CD8-positive, alpha-beta memory T cell (primary cell): ENCODE measurements around the gene SLC7A4. TPM values are rescaled to one million over a fixed set of nuclear protein-coding genes. Genes with fewer than 3 reads are reported as not detected.
"Not testable (repeated sequence)": the region's sequence is repeated elsewhere in the genome, so short reads cannot be mapped to it uniquely, and the experiment has no call there.

Experiments
- CTCF ChIA-PET: fragments of 350-600 bp; sonication (Branson Sonifier 250); formaldehyde crosslinking; loops from one replicate; lab custom pipeline; 2021; ENCODE audit warnings: antibody characterized with exemption; lab: Charles Lee
- POLR2A ChIA-PET: fragments of 350-600 bp; sonication (Branson Sonifier 250); formaldehyde crosslinking; loops from one replicate; lab custom pipeline; 2021; ENCODE audit warnings: antibody characterized with exemption; lab: Charles Lee
- DNase-seq, 5 donors: peaks; one replicate each; pipeline versions ENCODE4 v3.0.0 to v3.0.0-alpha.2; 2020 to 2022; ENCODE audit warnings: mixed read lengths in 1 of 5
- H3K27ac ChIP-seq: one replicate; pipeline ENCODE4 v1.7.0; 2013; ENCODE audit warnings: low read depth, mild to moderate bottlenecking, low read length, moderate library complexity
- H3K27me3 ChIP-seq: 2 replicates; pipeline ENCODE4 v1.7.0; 2013; ENCODE audit warnings: low read length, mild to moderate bottlenecking; ENCODE audit not compliant: insufficient read depth, poor library complexity, severe bottlenecking
- H3K36me3 ChIP-seq: 2 replicates; pipeline ENCODE4 v1.7.0; 2013; ENCODE audit warnings: mild to moderate bottlenecking, low read length, moderate library complexity; ENCODE audit not compliant: insufficient read depth
- H3K4me1 ChIP-seq: 2 replicates; pipeline ENCODE4 v1.7.0; 2013; ENCODE audit warnings: mild to moderate bottlenecking, low read length, moderate library complexity; ENCODE audit not compliant: insufficient read depth
- H3K4me3 ChIP-seq: 2 replicates; pipeline ENCODE4 v1.7.0; 2013; ENCODE audit warnings: mild to moderate bottlenecking, low read length
- H3K9me3 ChIP-seq: 2 replicates; pipeline ENCODE4 v1.7.0; 2013; ENCODE audit warnings: mild to moderate bottlenecking, low read length
- H3K27ac Mint-ChIP-seq, 8 donors: one replicate each; pipeline ENCODE4 v1.8.0; 2020 to 2021; ENCODE audit warnings: mixed read lengths in 8 of 8, mild to moderate bottlenecking in 6 of 8, inconsistent platforms in 3 of 8, moderate library complexity in 3 of 8
- H3K27me3 Mint-ChIP-seq, 2 donors: one replicate each; pipeline ENCODE4 v1.8.0; 2020 to 2021; ENCODE audit warnings: mixed read lengths in 2 of 2, mild to moderate bottlenecking in 1 of 2, moderate library complexity in 1 of 2
- H3K36me3 Mint-ChIP-seq, 3 donors: one replicate each; pipeline ENCODE4 v1.8.0; 2020 to 2021; ENCODE audit warnings: mixed read lengths in 3 of 3, inconsistent platforms in 1 of 3, mild to moderate bottlenecking in 1 of 3
- H3K4me1 Mint-ChIP-seq, 3 donors: one replicate each; pipeline ENCODE4 v1.8.0; 2020 to 2021; ENCODE audit warnings: mixed read lengths in 3 of 3, inconsistent platforms in 1 of 3, mild to moderate bottlenecking in 1 of 3
- H3K4me3 Mint-ChIP-seq, 7 donors: one replicate each; pipeline ENCODE4 v1.8.0; 2020 to 2021; ENCODE audit warnings: mixed read lengths in 7 of 7, mild to moderate bottlenecking in 6 of 7, moderate library complexity in 4 of 7, inconsistent platforms in 2 of 7
- H3K9me3 Mint-ChIP-seq, 5 donors: one replicate each; pipeline ENCODE4 v1.8.0; 2020 to 2022; ENCODE audit warnings: mixed read lengths in 5 of 5, mild to moderate bottlenecking in 3 of 5, moderate library complexity in 2 of 5, inconsistent platforms in 1 of 5
- polyA plus RNA-seq: library from polyadenylated mRNA; unstranded; fragments of 300-500 nt; fragmentation: Illumina TruSeq; gene quantifications from one replicate; pipeline ENCODE4 v1.2.3, GENCODE V29; 2021
- total RNA-seq, 2 experiments: library from RNA; stranded (reverse); gene quantifications; one replicate each; pipeline ENCODE4 v1.2.3, GENCODE V29; 2021

The SLC7A4 gene
- total and polyA plus RNA-seq, 3 experiments from 2014 or later: 0.13 to 0.82 (median 0.37) TPM

DNA sequence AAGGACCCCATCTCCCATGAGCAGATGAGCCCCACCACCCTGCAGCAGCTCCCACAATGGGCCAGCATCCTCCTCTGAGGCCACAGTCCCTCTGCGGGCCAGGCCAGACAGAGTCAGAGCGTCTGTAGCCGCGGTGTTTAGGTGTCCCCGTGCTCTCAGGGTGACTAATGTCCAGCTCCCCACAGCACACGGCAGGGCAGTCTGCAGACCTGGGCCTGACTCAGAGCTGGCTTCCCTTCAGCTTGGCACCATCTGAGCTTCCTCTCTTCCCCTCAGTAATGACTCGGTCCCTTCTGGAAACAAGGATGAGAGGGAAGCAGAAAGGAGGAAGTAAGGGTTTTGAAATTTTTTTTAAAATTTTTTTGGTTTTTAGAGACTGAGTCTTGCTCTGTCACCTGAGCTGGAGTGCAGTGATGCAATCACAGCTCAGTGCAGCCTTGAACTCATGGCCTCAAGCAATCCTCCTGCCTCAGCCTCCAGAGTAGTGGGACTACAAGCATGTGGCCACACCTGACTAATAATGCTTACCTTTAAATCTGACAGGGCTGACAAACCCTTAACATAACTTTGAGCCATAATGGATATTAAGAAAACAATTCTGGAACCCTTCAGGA lies 41.8 kb upstream of the SLC7A4 start:
- Histone ChIP-seq H3K4me1 (no peaks in the 10 kb centered on the region), H3K27ac (no peak overlapping the region), H3K36me3 (no peaks in the 10 kb centered on the region), H3K27me3 (no peaks in the 10 kb centered on the region), H3K4me3 (no peak overlapping the region), H3K9me3 (no peaks in the 10 kb centered on the region)
- DNase-seq: no peak
- ChIA-PET CTCF (no interaction called here), POLR2A (no interaction called here)
- H3K36me3 Mint-ChIP-seq: no peaks in the 10 kb centered on the region
- H3K9me3 Mint-ChIP-seq: peaks cover 0 to 3% (median 0%) of the 10 kb centered on the region in 5 donors
- no peak overlapping the region for H3K4me3 Mint-ChIP-seq
- no peaks in the 10 kb centered on the region for H3K4me1 Mint-ChIP-seq
- peaks cover 0 to 3% of the 10 kb centered on the region in 2 donors for H3K27me3 Mint-ChIP-seq
- H3K27ac Mint-ChIP-seq: no peak overlapping the region

DNA sequence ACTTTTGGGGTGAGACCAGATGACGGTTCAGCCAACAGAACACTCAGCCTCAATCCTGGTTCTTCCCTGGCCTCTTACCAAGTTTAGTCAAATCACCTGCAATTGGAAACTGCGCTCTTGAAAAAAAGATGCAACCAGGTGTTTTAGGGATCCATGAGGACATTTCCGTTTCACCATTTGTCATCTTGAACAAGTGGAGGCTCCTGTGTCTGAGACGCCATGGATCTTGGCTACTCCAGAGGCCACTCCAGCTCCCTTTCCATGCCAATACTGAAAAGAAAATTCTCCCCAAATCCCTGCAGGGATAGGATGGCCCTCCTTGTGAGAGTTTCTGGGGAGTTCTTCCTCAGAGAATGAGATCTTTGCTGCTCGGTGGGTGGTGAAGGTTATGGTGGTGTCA lies 41.1 kb upstream of the SLC7A4 start:
- peaks cover 0 to 3% of the 10 kb centered on the region in 2 donors for H3K27me3 Mint-ChIP-seq
- CTCF ChIA-PET: no interaction called here
- H3K27ac Mint-ChIP-seq: no peak overlapping the region
- no peaks in the 10 kb centered on the region for H3K36me3 Mint-ChIP-seq
- no peak for DNase-seq
- H3K9me3 Mint-ChIP-seq: peaks cover 0 to 3% (median 0%) of the 10 kb centered on the region in 5 donors
- H3K4me3 Mint-ChIP-seq: no peak overlapping the region
- POLR2A ChIA-PET: no interaction called here
- Histone ChIP-seq H3K4me1 (no peaks in the 10 kb centered on the region), H3K27ac (no peak overlapping the region), H3K4me3 (no peak overlapping the region), H3K9me3 (no peaks in the 10 kb centered on the region), H3K27me3 (no peaks in the 10 kb centered on the region), H3K36me3 (no peaks in the 10 kb centered on the region)
- H3K4me1 Mint-ChIP-seq: no peaks in the 10 kb centered on the region

DNA sequence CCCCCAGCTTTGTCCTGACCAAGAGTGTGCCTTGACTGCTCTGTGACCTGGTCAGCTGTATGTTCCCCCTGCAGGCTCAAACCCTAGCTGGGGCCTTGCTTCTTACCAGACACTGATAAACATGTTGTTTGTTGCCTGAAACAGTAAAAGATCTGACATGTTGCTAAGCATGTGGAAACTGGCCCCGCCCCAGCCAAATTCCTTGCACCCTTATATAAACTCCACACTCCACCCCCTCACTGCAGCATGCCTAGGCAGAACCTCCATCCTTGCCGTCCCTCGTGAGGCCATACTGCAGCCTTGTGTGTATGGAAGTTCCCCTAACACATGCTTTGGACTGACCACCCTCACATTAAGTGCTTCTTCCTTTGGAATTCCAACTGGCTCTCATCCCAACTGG lies 40.7 kb upstream of the SLC7A4 start:
- no peaks in the 10 kb centered on the region for H3K36me3 ChIP-seq

DNA sequence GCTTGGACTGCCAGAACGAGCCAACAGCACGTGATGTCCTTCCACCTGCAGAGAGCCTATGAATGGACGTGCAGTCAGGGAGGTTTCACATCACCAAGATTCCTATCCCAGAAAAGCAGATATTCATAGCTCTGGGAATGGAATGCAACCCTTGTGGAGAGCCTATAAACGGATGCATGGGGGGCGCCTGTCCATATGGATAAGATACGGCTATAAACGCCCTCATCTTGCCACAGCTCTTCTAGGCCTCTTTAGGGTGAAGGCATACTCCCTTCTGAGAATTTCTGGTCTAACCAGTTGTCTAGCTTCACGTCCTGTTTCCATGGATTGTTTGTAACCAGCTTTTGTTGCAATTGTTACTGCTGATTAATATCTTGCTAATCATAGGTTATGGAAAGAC lies 39.4 kb upstream of the SLC7A4 start:
- H3K4me3 ChIP-seq, H3K27ac Mint-ChIP-seq, CTCF ChIA-PET, H3K36me3 Mint-ChIP-seq, H3K4me1 ChIP-seq, H3K27me3 ChIP-seq, H3K4me3 Mint-ChIP-seq, H3K4me1 Mint-ChIP-seq, H3K36me3 ChIP-seq, H3K9me3 ChIP-seq, H3K27me3 Mint-ChIP-seq, H3K9me3 Mint-ChIP-seq, H3K27ac ChIP-seq, DNase-seq, POLR2A ChIA-PET: not testable (repeated sequence)

More for the DNA sequence above, 40.7 kb upstream of the SLC7A4 start:
- Histone ChIP-seq H3K27ac (no peak overlapping the region), H3K9me3 (no peaks in the 10 kb centered on the region), H3K4me1 (no peaks in the 10 kb centered on the region), H3K27me3 (no peaks in the 10 kb centered on the region), H3K4me3 (no peak overlapping the region)
- Mint-ChIP-seq H3K9me3 (peaks cover 0 to 3% (median 0%) of the 10 kb centered on the region in 5 donors), H3K27ac (no peak overlapping the region), H3K27me3 (peaks cover 0 to 3% of the 10 kb centered on the region in 2 donors), H3K4me1 (peaks cover 0 to 5% (median 0%) of the 10 kb centered on the region in 3 donors), H3K4me3 (no peak overlapping the region), H3K36me3 (no peaks in the 10 kb centered on the region)
- CTCF ChIA-PET: no interaction called here
- POLR2A ChIA-PET: no interaction called here
- no peak for DNase-seq

DNA sequence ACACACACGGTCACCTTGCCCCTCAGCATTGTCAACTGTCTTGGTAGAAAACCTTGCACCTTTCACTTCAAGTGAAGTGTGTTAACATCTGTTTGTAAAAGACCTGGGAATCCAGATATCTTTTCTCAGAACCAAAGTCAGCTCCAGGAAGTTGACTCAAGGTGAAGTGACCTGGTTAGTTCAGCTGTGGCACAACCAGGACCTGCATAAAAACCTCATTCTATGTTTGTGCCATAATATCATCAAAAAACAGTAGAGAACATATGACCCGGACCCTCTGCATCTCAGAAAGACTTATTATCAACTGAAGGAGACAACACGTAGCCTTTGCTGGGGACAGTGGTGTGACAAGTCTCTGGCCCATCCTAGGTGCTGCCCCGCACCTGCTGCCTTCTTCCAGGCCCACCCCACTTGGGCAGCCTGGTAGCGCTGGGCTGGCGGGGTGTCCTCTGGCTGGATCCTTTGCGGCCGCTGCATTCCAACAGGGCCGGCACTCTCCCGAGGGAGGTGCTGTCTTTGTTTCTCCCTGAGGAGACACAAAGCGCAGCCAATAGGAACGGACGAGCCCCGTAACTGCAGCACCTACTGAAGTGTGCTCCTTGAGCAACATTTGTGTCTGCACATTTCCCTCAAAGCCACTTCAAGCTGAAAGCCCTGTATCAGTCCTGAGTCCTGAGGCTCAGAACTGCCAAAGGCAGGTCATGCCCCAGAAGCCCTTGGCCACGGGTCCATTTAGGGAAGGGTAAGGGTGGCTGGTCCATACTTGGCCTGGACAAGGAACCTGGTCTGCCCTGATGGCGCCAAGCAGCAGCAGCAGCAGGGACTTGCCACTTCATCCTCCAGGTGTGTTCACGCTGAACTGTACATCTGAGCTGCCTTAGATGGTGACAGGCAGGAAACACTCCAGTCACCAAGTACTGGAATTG lies 38.6 kb upstream of the SLC7A4 start:
- no peak overlapping the region for H3K4me3 Mint-ChIP-seq

DNA sequence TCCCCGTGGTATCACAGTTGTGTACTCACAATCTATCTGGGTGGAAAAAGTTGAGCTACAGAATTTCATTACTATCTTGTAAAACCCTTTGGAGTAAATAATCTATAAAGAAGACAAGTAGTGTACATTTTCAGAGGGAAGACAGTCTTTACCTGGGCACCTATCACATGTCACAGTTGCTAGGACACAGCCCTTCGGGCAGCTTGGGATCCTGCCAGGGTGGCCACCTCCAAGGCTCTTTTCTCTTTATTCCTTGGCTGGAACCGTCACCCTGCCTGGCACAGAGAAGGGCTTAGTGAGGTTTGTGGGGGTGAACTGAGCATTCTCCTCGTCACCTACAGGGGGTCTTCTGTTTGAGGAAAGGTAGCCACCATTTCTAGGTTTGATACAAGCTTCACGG lies 37.0 kb upstream of the SLC7A4 start:
- CTCF ChIA-PET: no interaction called here
- H3K27me3 Mint-ChIP-seq: peaks cover 6 to 7% of the 10 kb centered on the region in 2 donors
- POLR2A ChIA-PET: no interaction called here

More for the DNA sequence above, 38.6 kb upstream of the SLC7A4 start:
- Histone ChIP-seq H3K9me3 (no peaks in the 10 kb centered on the region), H3K36me3 (no peaks in the 10 kb centered on the region), H3K27ac (no peak overlapping the region), H3K27me3 (no peaks in the 10 kb centered on the region), H3K4me3 (no peak overlapping the region), H3K4me1 (no peaks in the 10 kb centered on the region)
- ChIA-PET POLR2A (no interaction called here), CTCF (no interaction called here)
- no peaks in the 10 kb centered on the region for H3K36me3 Mint-ChIP-seq
- peaks cover 0 to 3% (median 0%) of the 10 kb centered on the region in 5 donors for H3K9me3 Mint-ChIP-seq
- DNase-seq: no peak
- H3K4me1 Mint-ChIP-seq: peaks cover 0 to 6% (median 0%) of the 10 kb centered on the region in 3 donors
- peaks cover 6 to 7% of the 10 kb centered on the region in 2 donors for H3K27me3 Mint-ChIP-seq
- H3K27ac Mint-ChIP-seq: no peak overlapping the region

DNA sequence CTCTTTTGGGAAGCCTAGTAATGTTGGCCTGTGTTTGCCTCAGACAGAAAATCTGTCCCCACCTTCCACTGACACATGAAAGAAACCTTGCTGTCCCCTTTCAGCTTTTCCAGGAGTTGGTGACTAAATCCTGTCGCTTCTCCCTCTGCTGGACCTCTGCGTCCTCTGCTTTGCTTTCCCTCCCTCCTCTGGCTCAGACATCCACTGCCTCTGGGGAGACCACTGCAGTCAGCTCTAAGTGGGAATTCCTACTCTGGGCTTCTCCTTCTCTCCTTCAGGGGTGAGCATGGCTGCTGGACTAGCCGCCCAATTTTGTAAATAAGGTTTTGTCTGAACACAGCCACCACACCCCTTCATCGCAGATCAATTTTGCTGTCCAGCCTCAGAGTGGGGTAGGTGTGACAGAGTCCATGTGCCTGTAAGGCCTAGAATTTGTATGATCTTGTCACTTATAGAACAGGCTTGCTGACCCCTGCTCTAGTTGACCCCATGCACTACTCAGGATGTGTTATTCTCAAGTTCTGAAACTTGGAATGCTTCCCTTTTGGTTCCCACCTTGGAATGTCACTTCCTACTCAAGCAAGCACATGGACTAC lies 36.4 kb upstream of the SLC7A4 start:
- Mint-ChIP-seq H3K9me3 (peaks cover 0 to 3% (median 0%) of the 10 kb centered on the region in 5 donors), H3K27me3 (peaks cover 5 to 7% of the 10 kb centered on the region in 2 donors), H3K4me3 (no peak overlapping the region), H3K4me1 (peaks cover 0 to 6% (median 0%) of the 10 kb centered on the region in 3 donors), H3K36me3 (no peaks in the 10 kb centered on the region), H3K27ac (no peak overlapping the region)
- DNase-seq: no peak
- ChIA-PET CTCF (no interaction called here), POLR2A (no interaction called here)
- Histone ChIP-seq H3K36me3 (no peaks in the 10 kb centered on the region), H3K27ac (no peak overlapping the region), H3K9me3 (no peaks in the 10 kb centered on the region), H3K27me3 (no peaks in the 10 kb centered on the region), H3K4me1 (no peaks in the 10 kb centered on the region), H3K4me3 (no peak overlapping the region)

More for the DNA sequence above, 37.0 kb upstream of the SLC7A4 start:
- no peak for DNase-seq
- Mint-ChIP-seq H3K36me3 (no peaks in the 10 kb centered on the region), H3K9me3 (peaks cover 0 to 3% (median 0%) of the 10 kb centered on the region in 5 donors), H3K27ac (no peak overlapping the region), H3K4me1 (peaks cover 0 to 6% (median 0%) of the 10 kb centered on the region in 3 donors), H3K4me3 (no peak overlapping the region)
- Histone ChIP-seq H3K36me3 (no peaks in the 10 kb centered on the region), H3K9me3 (no peaks in the 10 kb centered on the region), H3K27me3 (no peaks in the 10 kb centered on the region), H3K27ac (no peak overlapping the region), H3K4me1 (no peaks in the 10 kb centered on the region), H3K4me3 (no peak overlapping the region)
